PFSK-1 (cell line): ENCODE measurements around the gene ERVW-1.

Source experiments
- FOXP2 ChIP-seq: optimal IDR thresholded peaks from 2 replicates; pipeline ENCODE3; 2011; ENCODE audit warnings: borderline replicate concordance, control low read depth, inconsistent platforms; ENCODE audit not compliant: insufficient read depth; ENCODE audit errors: extremely low read length, extremely low read depth
- POLR2AphosphoS5 ChIP-seq: IDR thresholded peaks from 2 replicates; pipeline ENCODE4 v1.6.1; 2012; ENCODE audit warnings: low read depth, mild to moderate bottlenecking, control low read depth, low read length, moderate library complexity
- REST ChIP-seq, 2 experiments: IDR thresholded peaks; 2 replicates each; pipeline versions ENCODE4 v1.6.1 to v1.8.0; 2011 to 2012; ENCODE audit warnings: low read depth in 2 of 2, low read length in 2 of 2, control low read depth in 1 of 2, inconsistent platforms in 1 of 2, mild to moderate bottlenecking in 1 of 2, moderate library complexity in 1 of 2; ENCODE audit not compliant: insufficient read depth in 1 of 2
- SIN3A ChIP-seq: IDR thresholded peaks from 2 replicates; pipeline ENCODE4 v1.6.1; 2012; ENCODE audit warnings: mild to moderate bottlenecking, low read length, moderate library complexity, borderline replicate concordance; ENCODE audit not compliant: insufficient read depth
- TAF1 ChIP-seq: IDR thresholded peaks from 2 replicates; pipeline ENCODE4 v1.6.1; 2012; ENCODE audit warnings: low read length, control low read depth, borderline replicate concordance; ENCODE audit not compliant: insufficient read depth

GRCh38 chr7:92478095-92478494, 349 bp upstream of the ERVW-1 start:
- TF ChIP-seq TAF1 (no peak), POLR2AphosphoS5 (no peak), REST (IDR thresholded peaks at IDR 0.05; ENCODE audit: insufficient read depth in 1 of 2, low read depth in 2 of 2, low read length in 2 of 2) (no peak), SIN3A (no peak), FOXP2 (no peak)
